ENCODE results near the gene KY. TPM values are rescaled to one million over a fixed set of nuclear protein-coding genes. Genes with fewer than 3 reads are reported as not detected.

KY gene
- total and polyA plus RNA-seq, 3 experiments from 2014 or later = 0.36 TPM; not detected in 2

DNA sequence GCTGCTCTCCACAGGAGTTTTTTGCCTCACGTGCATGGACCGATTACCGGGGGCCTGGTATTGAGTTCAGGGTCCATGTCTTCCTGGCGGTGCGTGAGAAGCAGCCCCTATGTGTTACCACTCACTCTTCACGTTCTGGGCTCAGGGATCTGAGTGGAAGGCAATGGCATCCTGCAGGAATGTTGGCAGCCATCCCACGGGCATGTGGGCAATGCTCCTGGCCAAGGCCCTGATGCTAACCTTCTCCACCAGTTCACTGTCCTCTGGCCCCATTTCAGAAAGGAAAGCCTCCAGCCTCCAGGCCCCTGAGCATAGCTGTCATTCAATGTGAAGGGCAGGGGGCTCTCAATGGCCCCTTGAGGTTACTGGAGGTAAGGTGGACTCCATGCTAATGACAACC, 43.0 kb upstream of the KY start:
- POLR2A ChIA-PET = no interaction called here
- CTCF ChIA-PET = no interaction called here

DNA sequence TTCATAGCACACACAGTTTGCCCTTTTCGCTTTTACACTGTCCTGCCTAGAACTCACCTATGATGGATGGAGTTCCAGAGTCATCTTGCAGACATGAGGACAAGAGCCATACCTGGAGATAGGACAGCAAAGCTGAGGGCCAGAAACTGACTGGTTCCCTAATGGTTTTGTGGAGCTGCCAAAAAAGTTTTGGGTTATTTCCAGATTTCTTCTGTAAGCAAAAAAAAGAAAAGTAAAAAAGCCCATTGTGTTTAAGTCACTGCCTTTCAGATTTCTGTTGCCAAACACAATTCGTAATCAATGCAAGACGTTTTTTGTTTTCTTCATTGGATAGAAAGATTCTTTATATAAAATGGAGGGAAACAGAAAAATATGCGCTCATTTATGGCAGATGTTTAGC, 42.4 kb upstream of the KY start:
- H3K4me3 ChIP-seq (ENCODE audit: low read length) = no peak overlapping the region
- Mint-ChIP-seq H3K36me3 (no peaks in the 10 kb centered on the region), H3K27ac (no peak overlapping the region), H3K4me3 (no peak overlapping the region), H3K27me3 (peaks cover 0 to 6% of the 10 kb centered on the region in 2 donors), H3K4me1 (no peaks in the 10 kb centered on the region), H3K9me3 (peaks cover 0 to 6% (median 0%) of the 10 kb centered on the region in 5 donors)
- ChIA-PET POLR2A (no interaction called here), CTCF (no interaction called here)
- no peaks in the 10 kb centered on the region for H3K27me3 ChIP-seq (ENCODE audit: insufficient read depth, low read length, poor library complexity, severe bottlenecking)
- DNase-seq = no peak
- H3K9me3 ChIP-seq (ENCODE audit: low read length) = no peaks in the 10 kb centered on the region
- H3K36me3 ChIP-seq (ENCODE audit: insufficient read depth, low read length) = no peaks in the 10 kb centered on the region
- no peak overlapping the region for H3K27ac ChIP-seq (ENCODE audit: low read depth, low read length)
- H3K4me1 ChIP-seq (ENCODE audit: insufficient read depth, low read length) = no peaks in the 10 kb centered on the region

More for the DNA sequence above, 43.0 kb upstream of the KY start:
- H3K27ac Mint-ChIP-seq = no peak overlapping the region
- Histone ChIP-seq H3K4me1 (ENCODE audit: insufficient read depth, low read length) (no peaks in the 10 kb centered on the region), H3K4me3 (ENCODE audit: low read length) (no peak overlapping the region), H3K27ac (ENCODE audit: low read depth, low read length) (no peak overlapping the region), H3K36me3 (ENCODE audit: insufficient read depth, low read length) (no peaks in the 10 kb centered on the region), H3K27me3 (ENCODE audit: insufficient read depth, low read length, poor library complexity, severe bottlenecking) (no peaks in the 10 kb centered on the region), H3K9me3 (ENCODE audit: low read length) (no peaks in the 10 kb centered on the region)
- H3K27me3 Mint-ChIP-seq = peaks cover 0 to 6% of the 10 kb centered on the region in 2 donors
- peaks cover 0 to 6% (median 0%) of the 10 kb centered on the region in 5 donors for H3K9me3 Mint-ChIP-seq
- no peaks in the 10 kb centered on the region for H3K36me3 Mint-ChIP-seq
- no peaks in the 10 kb centered on the region for H3K4me1 Mint-ChIP-seq
- no peak for DNase-seq
- no peak overlapping the region for H3K4me3 Mint-ChIP-seq

DNA sequence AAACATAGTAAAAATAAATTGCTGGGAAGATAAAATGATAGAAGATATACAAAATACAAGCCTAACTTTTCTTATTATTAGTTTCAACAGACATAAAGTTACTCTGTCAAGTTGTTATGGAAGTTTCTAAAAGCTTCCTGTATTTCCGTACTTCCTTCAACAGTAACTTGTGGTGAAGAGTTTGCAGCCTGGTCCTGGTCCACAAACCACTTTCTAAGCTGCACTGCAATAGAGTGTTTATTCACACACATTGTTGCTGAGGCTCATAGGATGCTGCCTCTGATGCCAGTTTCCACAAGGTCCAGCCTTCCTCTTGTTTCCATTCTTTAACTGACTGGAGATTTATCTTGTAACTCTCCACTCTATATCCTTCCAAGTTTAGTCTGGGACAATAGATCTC, 39.4 kb upstream of the KY start:
- Mint-ChIP-seq H3K4me3 (no peak overlapping the region), H3K27ac (no peak overlapping the region), H3K36me3 (no peaks in the 10 kb centered on the region), H3K27me3 (peaks cover 3 to 9% of the 10 kb centered on the region in 2 donors), H3K9me3 (peaks cover 0 to 6% (median 0%) of the 10 kb centered on the region in 5 donors), H3K4me1 (no peaks in the 10 kb centered on the region)
- CTCF ChIA-PET = no interaction called here
- Histone ChIP-seq H3K4me1 (ENCODE audit: insufficient read depth, low read length) (no peaks in the 10 kb centered on the region), H3K4me3 (ENCODE audit: low read length) (no peak overlapping the region), H3K36me3 (ENCODE audit: insufficient read depth, low read length) (no peaks in the 10 kb centered on the region), H3K27ac (ENCODE audit: low read depth, low read length) (no peak overlapping the region), H3K27me3 (ENCODE audit: insufficient read depth, low read length, poor library complexity, severe bottlenecking) (no peaks in the 10 kb centered on the region), H3K9me3 (ENCODE audit: low read length) (no peaks in the 10 kb centered on the region)
- POLR2A ChIA-PET = no interaction called here
- DNase-seq = no peak

DNA sequence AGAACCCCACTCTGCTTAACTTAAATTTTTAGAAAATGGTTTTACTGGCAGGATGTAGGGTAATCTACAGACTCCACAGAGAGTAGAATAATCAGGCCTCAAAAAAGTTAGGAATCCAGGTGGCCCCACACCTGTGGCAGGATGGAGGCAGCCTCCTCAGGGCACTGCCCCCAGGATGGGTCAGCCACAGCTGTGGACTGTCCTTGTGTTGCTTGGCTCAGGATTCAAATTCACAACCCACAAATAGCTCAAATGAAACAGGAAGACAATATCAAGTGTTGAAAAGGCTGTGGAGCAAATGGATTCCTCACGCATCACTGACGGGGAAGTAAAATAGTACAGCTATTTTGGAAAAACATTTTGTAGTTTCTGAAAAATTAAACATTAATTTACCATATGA, 36.8 kb upstream of the KY start:
- Histone ChIP-seq H3K9me3 (ENCODE audit: low read length) (no peaks in the 10 kb centered on the region), H3K4me3 (ENCODE audit: low read length) (no peak overlapping the region), H3K36me3 (ENCODE audit: insufficient read depth, low read length) (no peaks in the 10 kb centered on the region), H3K27me3 (ENCODE audit: insufficient read depth, low read length, poor library complexity, severe bottlenecking) (no peaks in the 10 kb centered on the region), H3K4me1 (ENCODE audit: insufficient read depth, low read length) (no peaks in the 10 kb centered on the region), H3K27ac (ENCODE audit: low read depth, low read length) (no peak overlapping the region)
- Mint-ChIP-seq H3K36me3 (no peaks in the 10 kb centered on the region), H3K27me3 (peaks cover 3 to 8% of the 10 kb centered on the region in 2 donors), H3K4me1 (no peaks in the 10 kb centered on the region), H3K27ac (no peak overlapping the region), H3K9me3 (peaks cover 0 to 4% (median 0%) of the 10 kb centered on the region in 5 donors), H3K4me3 (no peak overlapping the region)
- CTCF ChIA-PET = no interaction called here
- DNase-seq = no peak
- POLR2A ChIA-PET = no interaction called here

DNA sequence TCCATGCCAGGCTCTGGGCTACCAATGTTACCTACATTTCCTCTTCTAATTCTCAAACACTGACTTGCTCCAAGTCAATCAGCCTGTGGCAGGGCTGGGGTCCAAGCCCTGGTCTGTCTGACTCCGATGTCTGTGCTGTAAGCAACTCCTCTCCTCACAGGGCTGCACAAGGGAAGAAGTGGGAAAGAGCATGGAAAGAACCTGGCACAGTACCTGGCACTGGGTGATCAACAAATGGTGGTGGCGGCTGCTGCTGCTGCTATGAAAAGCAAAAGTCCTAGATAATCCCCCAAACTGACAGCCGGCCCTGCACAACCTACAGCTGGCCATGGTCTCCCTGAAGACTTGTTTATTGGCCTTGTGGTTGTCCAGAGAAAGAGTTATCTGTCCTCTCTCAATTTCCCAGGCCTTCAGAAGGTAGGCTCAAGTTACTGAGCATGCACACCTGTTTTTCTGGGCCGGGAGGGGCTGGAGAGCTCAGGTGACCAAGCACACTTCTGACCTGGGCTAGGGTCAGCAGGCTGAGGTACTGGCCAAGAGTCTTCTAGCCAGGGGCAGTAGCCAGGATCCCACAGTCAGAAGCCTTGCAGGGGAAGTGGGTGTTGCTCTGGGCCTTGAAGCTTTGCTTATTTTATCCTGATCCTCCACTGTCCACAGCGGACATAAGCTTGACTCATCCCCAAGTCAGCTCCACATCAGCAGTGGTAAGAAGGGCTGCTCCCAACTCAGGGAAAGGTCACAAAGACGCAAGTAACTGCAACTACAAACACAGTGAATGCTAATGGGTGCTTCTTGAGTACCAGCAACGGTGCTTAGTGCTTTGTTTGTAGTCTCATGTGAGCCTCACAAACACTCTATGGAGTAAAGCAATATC, 35.3 kb upstream of the KY start:
- DNase-seq = no peak
- no peaks in the 10 kb centered on the region for H3K27me3 ChIP-seq (ENCODE audit: insufficient read depth, low read length, poor library complexity, severe bottlenecking)
- Mint-ChIP-seq H3K27me3 (peaks cover 4 to 9% of the 10 kb centered on the region in 2 donors), H3K27ac (no peak overlapping the region), H3K4me1 (no peaks in the 10 kb centered on the region), H3K9me3 (no peaks in the 10 kb centered on the region), H3K36me3 (no peaks in the 10 kb centered on the region), H3K4me3 (no peak overlapping the region)
- no peak overlapping the region for H3K4me3 ChIP-seq (ENCODE audit: low read length)
- no peaks in the 10 kb centered on the region for H3K4me1 ChIP-seq (ENCODE audit: insufficient read depth, low read length)
- no peak overlapping the region for H3K27ac ChIP-seq (ENCODE audit: low read depth, low read length)
- H3K9me3 ChIP-seq (ENCODE audit: low read length) = no peaks in the 10 kb centered on the region
- CTCF ChIA-PET = no interaction called here
- H3K36me3 ChIP-seq (ENCODE audit: insufficient read depth, low read length) = no peaks in the 10 kb centered on the region
- POLR2A ChIA-PET = no interaction called here

GRCh38 chr3:134682196-134682880, 31.5 kb upstream of the KY start:
- no peaks in the 10 kb centered on the region for H3K4me1 ChIP-seq (ENCODE audit: insufficient read depth, low read length)
- ChIA-PET CTCF (no interaction called here), POLR2A (no interaction called here)
- Mint-ChIP-seq H3K9me3 (peaks cover 0 to 7% (median 5%) of the 10 kb centered on the region in 5 donors), H3K27me3 (peaks cover 2 to 8% of the 10 kb centered on the region in 2 donors), H3K36me3 (no peaks in the 10 kb centered on the region), H3K4me1 (no peaks in the 10 kb centered on the region), H3K27ac (no peak overlapping the region), H3K4me3 (no peak overlapping the region)
- no peak for DNase-seq
- no peaks in the 10 kb centered on the region for H3K36me3 ChIP-seq (ENCODE audit: insufficient read depth, low read length)
- H3K27ac ChIP-seq (ENCODE audit: low read depth, low read length) = no peak overlapping the region
- H3K27me3 ChIP-seq (ENCODE audit: insufficient read depth, low read length, poor library complexity, severe bottlenecking) = no peaks in the 10 kb centered on the region
- H3K4me3 ChIP-seq (ENCODE audit: low read length) = no peak overlapping the region
- H3K9me3 ChIP-seq (ENCODE audit: low read length) = no peaks in the 10 kb centered on the region

- no peak overlapping the region for H3K4me3 Mint-ChIP-seq
- no peaks in the 10 kb centered on the region for H3K36me3 Mint-ChIP-seq
- ChIA-PET CTCF (no interaction called here), POLR2A (no interaction called here)
- no peaks in the 10 kb centered on the region for H3K4me1 Mint-ChIP-seq
- DNase-seq = no peak
- peaks cover 0 to 8% (median 7%) of the 10 kb centered on the region in 5 donors for H3K9me3 Mint-ChIP-seq
- H3K27me3 Mint-ChIP-seq = peaks cover 2 to 8% of the 10 kb centered on the region in 2 donors
- Histone ChIP-seq H3K36me3 (ENCODE audit: insufficient read depth, low read length) (no peaks in the 10 kb centered on the region), H3K9me3 (ENCODE audit: low read length) (no peaks in the 10 kb centered on the region), H3K4me3 (ENCODE audit: low read length) (no peak overlapping the region), H3K27ac (ENCODE audit: low read depth, low read length) (no peak overlapping the region), H3K27me3 (ENCODE audit: insufficient read depth, low read length, poor library complexity, severe bottlenecking) (no peaks in the 10 kb centered on the region), H3K4me1 (ENCODE audit: insufficient read depth, low read length) (no peaks in the 10 kb centered on the region)
- H3K27ac Mint-ChIP-seq = no peak overlapping the region
Observed at GRCh38 chr3:134681522-134681900, 30.7 kb upstream of the KY start.

- H3K27ac ChIP-seq (ENCODE audit: low read depth, low read length) = no peak overlapping the region
- H3K9me3 ChIP-seq (ENCODE audit: low read length) = no peaks in the 10 kb centered on the region
- H3K27me3 ChIP-seq (ENCODE audit: insufficient read depth, low read length, poor library complexity, severe bottlenecking) = no peaks in the 10 kb centered on the region
- Mint-ChIP-seq H3K4me1 (no peaks in the 10 kb centered on the region), H3K36me3 (no peaks in the 10 kb centered on the region), H3K27me3 (peaks cover 2 to 8% of the 10 kb centered on the region in 2 donors), H3K4me3 (no peak overlapping the region), H3K27ac (no peak overlapping the region), H3K9me3 (peaks cover 3 to 12% (median 10%) of the 10 kb centered on the region in 5 donors)
- H3K4me1 ChIP-seq (ENCODE audit: insufficient read depth, low read length) = no peaks in the 10 kb centered on the region
- H3K4me3 ChIP-seq (ENCODE audit: low read length) = no peak overlapping the region
- no peak for DNase-seq
- ChIA-PET CTCF (no interaction called here), POLR2A (no interaction called here)
- no peaks in the 10 kb centered on the region for H3K36me3 ChIP-seq (ENCODE audit: insufficient read depth, low read length)
Observed at GRCh38 chr3:134680796-134681521, 30.1 kb upstream of the KY start.

All from CD8-positive, alpha-beta memory T cell (primary cell).